GM13976 (cell line): ENCODE measurements around the gene SH3TC2.

Experiments
- DNase-seq: peaks from one replicate; pipeline ENCODE4 v3.0.0; 2012; ENCODE audit warnings: low spot score
- in situ Hi-C: fragments of 300-500 bp; cut with MboI; formaldehyde crosslinking; loops from one replicate; pipeline ENCODE4 v1.12.0; 2022; ENCODE audit warnings: low sequenced_read_pairs, mixed read lengths, inconsistent platforms; ENCODE audit not compliant: unreplicated experiment
- TF ChIP-seq, protein P1 (sequence below): IDR thresholded peaks from 2 replicates; pipeline ENCODE4 v1.5.1; 2012; ENCODE audit warnings: borderline replicate concordance, mild to moderate bottlenecking; ENCODE audit not compliant: insufficient read depth; ENCODE audit errors: extremely low read depth, missing control alignments, control extremely low read depth

SH3TC2 gene

DNA sequence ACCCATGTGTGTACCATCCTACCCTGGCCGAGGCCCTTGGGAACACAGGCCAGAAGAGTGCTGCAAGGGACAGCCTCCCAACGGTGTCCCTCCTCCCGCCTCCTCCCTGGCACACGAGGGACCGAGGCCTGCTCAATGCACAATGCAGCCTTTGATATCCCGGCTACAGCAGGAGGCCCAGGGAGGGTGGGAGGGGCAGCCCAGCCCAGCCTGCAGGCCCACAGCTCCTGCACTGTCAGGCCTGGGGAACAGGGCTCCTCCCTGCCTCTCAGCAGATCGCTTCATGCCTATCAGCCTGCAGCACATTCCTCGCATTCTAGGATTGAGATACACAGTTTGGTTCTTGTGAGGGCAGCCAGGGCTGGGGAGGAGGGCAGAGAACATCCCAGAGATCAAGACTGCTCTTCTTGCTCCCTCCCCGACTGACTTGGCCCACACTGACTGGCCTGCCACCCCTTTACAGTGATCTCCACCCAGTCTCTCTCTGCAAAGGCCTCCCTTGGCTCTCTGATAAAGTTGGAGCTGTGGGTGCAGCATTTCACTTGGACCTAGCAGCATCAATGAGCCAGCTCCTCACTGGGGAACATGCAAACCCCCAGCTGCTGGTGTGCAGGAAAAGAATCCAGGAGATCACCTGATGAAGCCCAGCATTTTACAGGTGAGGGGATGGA, at the start of gene SH3TC2:
SH3TC2 (minus strand) TSS at position 46 of the 671 bp plus-strand sequence; CDS start at position 6, 40 bp downstream.
- in situ Hi-C loops: no loop called here
- TF ChIP-seq, protein P1, sequence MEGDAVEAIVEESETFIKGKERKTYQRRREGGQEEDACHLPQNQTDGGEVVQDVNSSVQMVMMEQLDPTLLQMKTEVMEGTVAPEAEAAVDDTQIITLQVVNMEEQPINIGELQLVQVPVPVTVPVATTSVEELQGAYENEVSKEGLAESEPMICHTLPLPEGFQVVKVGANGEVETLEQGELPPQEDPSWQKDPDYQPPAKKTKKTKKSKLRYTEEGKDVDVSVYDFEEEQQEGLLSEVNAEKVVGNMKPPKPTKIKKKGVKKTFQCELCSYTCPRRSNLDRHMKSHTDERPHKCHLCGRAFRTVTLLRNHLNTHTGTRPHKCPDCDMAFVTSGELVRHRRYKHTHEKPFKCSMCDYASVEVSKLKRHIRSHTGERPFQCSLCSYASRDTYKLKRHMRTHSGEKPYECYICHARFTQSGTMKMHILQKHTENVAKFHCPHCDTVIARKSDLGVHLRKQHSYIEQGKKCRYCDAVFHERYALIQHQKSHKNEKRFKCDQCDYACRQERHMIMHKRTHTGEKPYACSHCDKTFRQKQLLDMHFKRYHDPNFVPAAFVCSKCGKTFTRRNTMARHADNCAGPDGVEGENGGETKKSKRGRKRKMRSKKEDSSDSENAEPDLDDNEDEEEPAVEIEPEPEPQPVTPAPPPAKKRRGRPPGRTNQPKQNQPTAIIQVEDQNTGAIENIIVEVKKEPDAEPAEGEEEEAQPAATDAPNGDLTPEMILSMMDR: no peak
- no peak for DNase-seq

DNA sequence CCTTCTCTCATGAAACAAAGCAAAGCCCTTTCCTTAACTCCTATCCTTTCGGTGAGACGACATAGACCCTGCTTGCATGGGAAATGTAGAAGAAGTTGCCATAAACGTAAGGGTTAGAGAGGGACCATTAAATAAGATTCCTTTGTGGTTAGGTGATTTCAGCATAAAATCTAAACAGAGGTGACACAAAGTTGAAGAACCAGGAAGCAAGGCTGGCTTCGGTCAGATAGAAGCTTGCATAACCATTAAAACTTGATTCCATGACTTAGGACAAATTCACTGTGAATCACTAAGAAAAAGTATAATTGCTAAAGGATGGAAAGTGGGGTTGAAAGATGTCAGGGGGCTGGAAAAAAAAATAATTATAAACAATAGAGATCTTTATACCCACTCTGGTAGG, 47.5 kb upstream of the SH3TC2 start:
- in situ Hi-C loops: no loop called here
- no peak for DNase-seq
- TF ChIP-seq, protein P1: no peak

DNA sequence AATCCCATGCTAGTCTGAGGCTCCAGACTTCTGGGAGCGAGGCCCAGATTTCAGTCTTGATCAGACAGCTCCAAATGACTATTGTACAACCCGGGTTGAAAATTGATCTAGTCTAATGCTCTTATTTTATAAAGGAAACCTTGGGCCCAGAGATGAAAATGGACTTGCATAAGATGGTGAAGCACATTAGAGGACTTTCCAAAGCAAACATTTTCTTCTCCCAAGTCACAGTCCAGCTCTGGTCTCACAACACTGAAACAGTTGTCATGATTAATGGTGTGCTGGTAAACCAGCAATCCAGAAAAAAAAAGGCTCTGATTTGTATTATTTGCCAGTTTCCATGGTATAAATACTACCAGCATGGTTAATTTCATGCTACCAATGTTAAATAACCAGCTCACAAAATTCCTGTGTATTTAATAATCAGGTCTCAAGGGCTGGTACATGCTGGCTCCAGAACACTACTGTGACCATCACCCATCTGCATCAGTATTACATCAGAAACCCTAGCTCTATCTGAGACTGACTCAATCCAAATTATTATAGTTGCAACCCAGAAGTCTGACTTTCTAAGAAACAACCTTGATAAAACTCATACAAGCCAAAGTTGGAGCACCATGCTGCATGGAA, 45.9 kb upstream of the SH3TC2 start:
- TF ChIP-seq, protein P1: no peak
- in situ Hi-C loops: no loop called here

DNA sequence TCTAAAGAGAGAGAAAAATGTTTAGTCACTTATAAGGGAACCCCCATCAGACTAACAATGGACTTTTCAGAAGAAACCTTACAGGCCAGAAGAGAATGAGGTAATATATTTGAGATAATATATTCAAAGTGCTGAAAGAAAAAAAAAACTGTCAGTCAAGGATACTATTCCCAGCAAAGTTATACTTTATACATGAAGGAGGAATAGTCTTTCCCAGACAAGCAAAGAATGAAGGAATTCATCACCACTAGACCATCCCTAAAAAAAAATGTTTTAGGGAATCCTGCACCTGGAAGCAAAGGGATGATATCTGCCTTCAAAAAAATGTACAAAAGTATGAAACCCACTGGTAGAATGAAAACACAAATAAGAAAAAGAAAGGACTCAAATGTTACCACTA, 37.5 kb upstream of the SH3TC2 start:
- no peak for DNase-seq
- in situ Hi-C loops: no loop called here
- TF ChIP-seq, protein P1: no peak

More for the DNA sequence above, 45.9 kb upstream of the SH3TC2 start:
- no peak for DNase-seq

DNA sequence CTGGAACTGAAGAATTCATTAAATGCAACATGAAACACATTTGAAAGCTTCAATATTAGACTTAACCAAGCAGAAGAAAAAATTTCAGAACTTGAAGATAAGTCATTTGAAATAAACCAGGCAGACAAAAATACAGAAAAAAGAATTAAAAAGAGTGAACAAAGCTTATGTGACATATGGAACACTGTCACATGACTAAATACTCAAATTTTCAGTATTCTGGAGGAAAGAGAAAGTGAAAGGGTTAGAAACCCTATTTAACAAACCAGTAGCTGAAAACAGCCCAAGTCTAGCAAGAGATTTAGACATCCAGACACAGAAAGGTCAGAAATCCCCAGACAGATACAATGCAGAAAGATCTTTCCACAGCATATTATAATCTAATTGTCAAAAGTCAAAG, 37.1 kb upstream of the SH3TC2 start:
- TF ChIP-seq, protein P1: no peak
- no peak for DNase-seq
- in situ Hi-C loops: no loop called here

DNA sequence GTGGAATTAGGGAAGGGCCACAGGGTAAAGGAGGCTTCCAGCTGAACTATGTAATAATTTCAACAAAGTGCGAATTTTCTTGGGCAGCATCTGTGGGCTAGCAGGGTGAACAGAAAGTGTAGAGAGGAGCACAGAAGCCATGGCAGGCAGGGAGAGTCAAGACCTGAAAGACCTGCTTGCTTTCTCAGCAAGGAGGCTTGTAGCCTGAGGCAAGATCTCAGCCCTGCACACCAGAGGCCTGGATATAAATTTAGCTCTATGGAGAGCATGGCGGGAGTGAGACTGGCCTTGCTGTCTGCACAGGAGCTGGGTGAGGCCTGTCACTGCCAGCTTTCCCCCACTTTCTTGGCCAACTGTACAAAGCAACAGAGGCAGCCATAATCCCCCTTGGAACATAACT, 32.1 kb upstream of the SH3TC2 start:
- DNase-seq: no peak
- in situ Hi-C loops: no loop called here
- TF ChIP-seq, protein P1: no peak
